B cell (primary cell): ENCODE data around the gene PSENEN.

ENCODE experiments used
- EZH2 ChIP-seq: IDR thresholded peaks from 2 replicates; pipeline ENCODE4 v1.6.1; 2012; ENCODE audit warnings: borderline replicate concordance, low read depth, mild to moderate bottlenecking, moderate library complexity, low read length; ENCODE audit not compliant: insufficient read depth, poor library complexity, severe bottlenecking
- TF ChIP-seq, protein P1 (sequence below): fragments of 200-600 bp; IDR thresholded peaks from one replicate; pipeline ENCODE4 v1.8.0; 2022; ENCODE audit warnings: antibody characterized with exemption, mild to moderate bottlenecking

DNA sequence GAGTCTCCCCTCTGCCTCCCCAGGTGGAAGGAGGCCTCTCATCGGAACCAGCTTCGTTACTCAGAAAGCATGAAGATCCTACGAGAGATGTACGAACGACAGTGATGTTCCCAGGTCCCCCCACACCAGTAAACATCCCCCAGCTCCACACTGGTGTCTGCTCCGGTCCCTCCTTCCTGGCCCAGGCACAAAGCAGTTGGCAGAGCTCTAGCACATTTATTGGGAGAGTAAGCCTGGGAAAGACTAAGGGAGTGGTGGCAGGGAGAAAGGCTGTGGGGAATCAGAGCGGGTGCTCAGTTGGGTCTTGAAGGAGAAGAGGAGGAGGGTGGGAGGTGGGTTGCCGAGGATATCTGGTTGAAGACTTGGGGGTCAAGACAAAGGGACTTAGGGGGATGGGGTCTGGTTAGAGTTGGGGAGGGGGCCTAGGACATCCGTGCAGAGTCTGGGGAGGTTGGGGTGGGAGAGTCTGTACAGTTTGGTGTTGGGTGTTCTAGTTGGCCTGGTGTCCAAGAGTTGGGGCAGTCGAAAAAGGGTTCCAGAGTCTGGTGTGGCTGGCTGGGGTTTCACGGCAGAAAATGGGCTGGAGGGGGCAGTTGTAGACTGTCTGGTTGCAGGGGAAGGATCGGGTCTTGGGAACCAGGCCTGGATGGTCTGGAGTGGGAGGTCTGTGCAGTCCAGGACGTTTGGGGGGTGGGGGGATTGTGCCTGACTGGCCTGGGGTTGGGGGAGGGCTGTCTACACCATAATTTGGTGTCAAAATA lies 9.1 kb downstream of the PSENEN start:
- TF ChIP-seq, protein P1, sequence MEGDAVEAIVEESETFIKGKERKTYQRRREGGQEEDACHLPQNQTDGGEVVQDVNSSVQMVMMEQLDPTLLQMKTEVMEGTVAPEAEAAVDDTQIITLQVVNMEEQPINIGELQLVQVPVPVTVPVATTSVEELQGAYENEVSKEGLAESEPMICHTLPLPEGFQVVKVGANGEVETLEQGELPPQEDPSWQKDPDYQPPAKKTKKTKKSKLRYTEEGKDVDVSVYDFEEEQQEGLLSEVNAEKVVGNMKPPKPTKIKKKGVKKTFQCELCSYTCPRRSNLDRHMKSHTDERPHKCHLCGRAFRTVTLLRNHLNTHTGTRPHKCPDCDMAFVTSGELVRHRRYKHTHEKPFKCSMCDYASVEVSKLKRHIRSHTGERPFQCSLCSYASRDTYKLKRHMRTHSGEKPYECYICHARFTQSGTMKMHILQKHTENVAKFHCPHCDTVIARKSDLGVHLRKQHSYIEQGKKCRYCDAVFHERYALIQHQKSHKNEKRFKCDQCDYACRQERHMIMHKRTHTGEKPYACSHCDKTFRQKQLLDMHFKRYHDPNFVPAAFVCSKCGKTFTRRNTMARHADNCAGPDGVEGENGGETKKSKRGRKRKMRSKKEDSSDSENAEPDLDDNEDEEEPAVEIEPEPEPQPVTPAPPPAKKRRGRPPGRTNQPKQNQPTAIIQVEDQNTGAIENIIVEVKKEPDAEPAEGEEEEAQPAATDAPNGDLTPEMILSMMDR = no peak
- no peak for TF ChIP-seq EZH2
